HepG2 (cell line): ENCODE measurements around the gene CDK14. TPM values are rescaled to one million over a fixed set of nuclear protein-coding genes. Genes with fewer than 3 reads are reported as not detected.
"Not testable (repeated sequence)": the region's sequence is repeated elsewhere in the genome, so short reads cannot be mapped to it uniquely, and the experiment has no call there.

Source experiments
- ATAC-seq: fragments of 200-7000 bp; cut with Tn5 transposase; 3 replicates; pipeline ENCODE4 v1.9.1; 2020; ENCODE audit warnings: mild to moderate bottlenecking, moderate library complexity
- BruUV-seq: library from RNA; stranded (reverse); fragments of 400-500 nt; replicated peaks from 2 replicates; lab custom pipeline; 2021; lab: Mats Ljungman, UMichigan
- CTCF ChIA-PET: fragments of 300-600 bp; formaldehyde crosslinking; extraction: SDS; loops from one replicate; lab custom pipeline; 2021; ENCODE audit warnings: low total read pairs, inconsistent platforms, low intra/inter-chr PET ratio; lab: Yijun Ruan, JAX
- POLR2A ChIA-PET: fragments of 350-600 bp; sonication (Branson Sonifier 250); formaldehyde crosslinking; loops from one replicate; lab custom pipeline; 2020; ENCODE audit warnings: antibody characterized with exemption, inconsistent platforms; lab: Yijun Ruan, JAX
- DNase-seq: peaks from one replicate; pipeline ENCODE4 v3.0.0-alpha.2; 2015; ENCODE audit warnings: low spot score
- FAIRE-seq: peaks from 3 replicates; lab custom pipeline; 2011; peaks lifted over from hg19 to GRCh38; lab: Jason Lieb, UNC
- H2AFZ ChIP-seq: one replicate; pipeline ENCODE4 v1.6.1; 2011; ENCODE audit warnings: low read length, inconsistent platforms
- H3K27ac ChIP-seq: fragments of 300-600 bp; 3 replicates; pipeline ENCODE4 v1.8.0; 2011; ENCODE audit warnings: mixed run types, mild to moderate bottlenecking, mixed read lengths, low read length, inconsistent platforms; ENCODE audit not compliant: insufficient read depth; ENCODE audit errors: extremely low read length
- H3K27me3 ChIP-seq, 2 experiments: fragments of 200-600 bp in 1 of 2; 2 replicates in 1 of 2; 3 replicates in 1 of 2; pipeline versions ENCODE4 v1.6.0 to v1.8.0; 2011; ENCODE audit warnings: low read length in 2 of 2, mild to moderate bottlenecking in 2 of 2, moderate library complexity in 2 of 2, inconsistent platforms in 1 of 2; ENCODE audit not compliant: insufficient read depth in 2 of 2, control insufficient read depth in 1 of 2
- H3K36me3 ChIP-seq, 2 experiments: fragments of 200-600 bp in 1 of 2; replicated peaks in 1 of 2; 2 replicates in 1 of 2; 3 replicates in 1 of 2; pipeline versions ENCODE4 v1.5.1 to v1.8.0; 2011; ENCODE audit warnings: low read length in 2 of 2, inconsistent platforms in 1 of 2; ENCODE audit not compliant: insufficient read depth in 2 of 2, control insufficient read depth in 1 of 2
- H3K4me1 ChIP-seq: 2 replicates; pipeline ENCODE4 v1.5.1; 2012; ENCODE audit warnings: low read length, inconsistent platforms; ENCODE audit not compliant: insufficient read depth
- H3K4me2 ChIP-seq: 2 replicates; pipeline ENCODE4 v1.6.0; 2011; ENCODE audit warnings: low read depth, low read length, inconsistent platforms
- H3K4me3 ChIP-seq, 3 experiments: fragments of 200-600 bp in 1 of 3; sonication (generic), shearing (Covaris generic) in 1 of 3; replicated peaks in 1 of 3; 2 replicates each; pipeline ENCODE4 v1.5.1; 2011 to 2016; ENCODE audit warnings: low read length in 3 of 3, inconsistent platforms in 2 of 3, low read depth in 2 of 3, mild to moderate bottlenecking in 2 of 3, control low read depth in 1 of 3, mixed read lengths in 1 of 3; ENCODE audit not compliant: insufficient read depth in 1 of 3
- H3K79me2 ChIP-seq: one replicate; pipeline ENCODE4 v1.6.1; 2011; ENCODE audit warnings: low read length, inconsistent platforms; ENCODE audit not compliant: insufficient read depth
- H3K9ac ChIP-seq: 2 replicates; pipeline ENCODE4 v1.6.0; 2011; ENCODE audit warnings: mild to moderate bottlenecking, low read depth, low read length, inconsistent platforms; ENCODE audit not compliant: insufficient read depth
- H3K9me3 ChIP-seq: 2 replicates; pipeline ENCODE4 v1.5.1; 2012; ENCODE audit warnings: mild to moderate bottlenecking, low read length
- H4K20me1 ChIP-seq: 2 replicates; pipeline ENCODE4 v1.6.0; 2011; ENCODE audit warnings: inconsistent platforms, mild to moderate bottlenecking, low read length, moderate library complexity; ENCODE audit not compliant: insufficient read depth
- ERF ChIP-seq: IDR thresholded peaks from 2 replicates; pipeline ENCODE4 v1.6.1; 2018; ENCODE audit warnings: missing biosample characterization, missing genetic modification reagents
- KMT2A ChIP-seq: sonication (generic); formaldehyde crosslinking; IDR thresholded peaks from 2 replicates; pipeline ENCODE4 v1.4.0; 2020; ENCODE audit warnings: missing genetic modification reagents
- WGBS: methylation state at CpG from one replicate; pipeline ENCODE4 v1.1.6; 2017; ENCODE audit warnings: low lambda C conversion rate; 5-methylcytosine and 5-hydroxymethylcytosine counted together
- in situ Hi-C: cut with HindIII; loops from 2 replicates; pipeline ENCODE4 v1.10.0; 2017; ENCODE audit warnings: low pct_unique_long_range_greater_than_20kb; ENCODE audit not compliant: extremely low pct_ligation_motif_present
- intact Hi-C: fragments of 100-400 bp; cut with micrococcal nuclease; formaldehyde crosslinking; loops from one replicate; pipeline ENCODE4 v1.10.0; 2022; ENCODE audit not compliant: unreplicated experiment
- polyA plus RNA-seq, 8 experiments: library from polyadenylated mRNA; depleted of rRNA in 3 of 8; stranded (reverse) in 7 of 8; unstranded in 1 of 8; fragments of >200 nt; fragmentation: Illumina TruSeq in 4 of 8; extraction: Trizol in 4 of 8; gene quantifications; 2 replicates each; pipeline versions ENCODE4 v1.2.1 to v1.2.3, GENCODE V29; 2011 to 2016; ENCODE audit warnings: low read depth in 4 of 8, missing spikeins in 1 of 8, mixed read lengths in 1 of 8; ENCODE audit not compliant: insufficient read depth in 1 of 8
- total RNA-seq, 5 experiments: library from RNA; depleted of rRNA; stranded (reverse); fragments of >200 nt; fragmentation: Illumina TruSeq; extraction: Trizol; gene quantifications; 2 replicates each; pipeline ENCODE4 v1.2.3, GENCODE V29; 2016; ENCODE audit warnings: low read depth in 1 of 5
- TF ChIP-seq, protein P1 (sequence below): sonication (generic); formaldehyde crosslinking; IDR thresholded peaks from one replicate; pipeline ENCODE4 v1.5.1; 2020; ENCODE audit warnings: mild to moderate bottlenecking, missing genetic modification reagents; ENCODE audit errors: not compliant biosample characterization

The CDK14 gene
- total and polyA plus RNA-seq, 2 of the 13 experiments (the other 11 are each of a cell fraction or from before 2014, with no cell fraction given) = 0.26 to 0.71 TPM

DNA sequence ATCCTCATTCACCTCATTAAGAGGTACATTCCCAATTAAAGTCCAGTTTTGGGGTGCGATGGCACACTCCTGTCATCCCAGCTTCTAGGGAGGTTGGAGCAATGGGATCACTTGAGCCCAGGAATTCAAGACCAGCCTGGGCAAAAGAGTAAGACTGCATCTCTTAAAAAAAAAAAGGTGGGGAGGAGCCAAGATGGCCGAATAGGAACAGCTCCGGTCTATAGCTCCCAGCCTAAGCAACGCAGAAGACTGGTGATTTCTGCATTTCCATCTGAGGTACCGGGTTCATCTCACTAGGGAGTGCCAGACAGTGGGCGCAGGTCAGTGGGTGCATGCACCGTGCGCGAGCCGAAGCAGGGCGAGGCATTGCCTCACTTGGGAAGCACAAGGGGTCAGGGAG, 577.1 kb downstream of the CDK14 start:
- H3K9ac ChIP-seq, H3K9me3 ChIP-seq, DNase-seq, POLR2A ChIA-PET, H2AFZ ChIP-seq, FAIRE-seq, intact Hi-C loops, CTCF ChIA-PET, H3K79me2 ChIP-seq, H3K4me2 ChIP-seq, ATAC-seq, H3K36me3 ChIP-seq, BruUV-seq, H3K4me1 ChIP-seq, in situ Hi-C loops, H3K4me3 ChIP-seq, H3K27ac ChIP-seq, H4K20me1 ChIP-seq, H3K27me3 ChIP-seq: not testable (repeated sequence)
- WGBS = 60% methylated on average over 5 of the region's 11 CpGs

DNA sequence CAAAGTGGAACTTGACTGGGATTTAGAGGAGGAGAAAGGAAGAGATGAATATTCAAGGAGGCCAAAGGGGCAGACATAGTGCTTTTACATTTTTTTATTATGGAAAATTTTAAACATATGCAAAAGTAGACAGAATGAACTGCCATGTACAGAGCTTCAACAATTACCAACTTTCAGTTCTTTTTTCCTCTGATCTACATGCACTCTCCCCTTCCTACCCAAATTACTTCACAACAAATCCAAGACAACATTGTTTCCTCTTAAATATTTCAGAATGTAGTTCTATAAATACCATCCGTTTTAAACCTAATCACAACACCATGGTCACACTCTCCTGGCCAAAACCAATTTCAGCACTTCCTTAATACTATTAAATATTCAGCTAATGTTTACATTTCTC, 584.6 kb downstream of the CDK14 start:
- in situ Hi-C loops = no loop called here
- Histone ChIP-seq H3K4me3 (no peak overlapping the region), H3K4me1 (no peaks in the 10 kb centered on the region), H3K79me2 (no peaks in the 10 kb centered on the region), H3K27ac (no peak overlapping the region), H3K36me3 (no peaks in the 10 kb centered on the region), H3K4me2 (no peak overlapping the region), H3K9ac (no peak overlapping the region), H4K20me1 (no peaks in the 10 kb centered on the region), H3K9me3 (no peaks in the 10 kb centered on the region), H3K27me3 (no peaks in the 10 kb centered on the region), H2AFZ (no peak overlapping the region)
- FAIRE-seq = no peak
- no peak for DNase-seq
- intact Hi-C loops = no loop called here
- no peak for TF ChIP-seq ERF (CRISPR knock-in tag)
- TF ChIP-seq, protein P1, sequence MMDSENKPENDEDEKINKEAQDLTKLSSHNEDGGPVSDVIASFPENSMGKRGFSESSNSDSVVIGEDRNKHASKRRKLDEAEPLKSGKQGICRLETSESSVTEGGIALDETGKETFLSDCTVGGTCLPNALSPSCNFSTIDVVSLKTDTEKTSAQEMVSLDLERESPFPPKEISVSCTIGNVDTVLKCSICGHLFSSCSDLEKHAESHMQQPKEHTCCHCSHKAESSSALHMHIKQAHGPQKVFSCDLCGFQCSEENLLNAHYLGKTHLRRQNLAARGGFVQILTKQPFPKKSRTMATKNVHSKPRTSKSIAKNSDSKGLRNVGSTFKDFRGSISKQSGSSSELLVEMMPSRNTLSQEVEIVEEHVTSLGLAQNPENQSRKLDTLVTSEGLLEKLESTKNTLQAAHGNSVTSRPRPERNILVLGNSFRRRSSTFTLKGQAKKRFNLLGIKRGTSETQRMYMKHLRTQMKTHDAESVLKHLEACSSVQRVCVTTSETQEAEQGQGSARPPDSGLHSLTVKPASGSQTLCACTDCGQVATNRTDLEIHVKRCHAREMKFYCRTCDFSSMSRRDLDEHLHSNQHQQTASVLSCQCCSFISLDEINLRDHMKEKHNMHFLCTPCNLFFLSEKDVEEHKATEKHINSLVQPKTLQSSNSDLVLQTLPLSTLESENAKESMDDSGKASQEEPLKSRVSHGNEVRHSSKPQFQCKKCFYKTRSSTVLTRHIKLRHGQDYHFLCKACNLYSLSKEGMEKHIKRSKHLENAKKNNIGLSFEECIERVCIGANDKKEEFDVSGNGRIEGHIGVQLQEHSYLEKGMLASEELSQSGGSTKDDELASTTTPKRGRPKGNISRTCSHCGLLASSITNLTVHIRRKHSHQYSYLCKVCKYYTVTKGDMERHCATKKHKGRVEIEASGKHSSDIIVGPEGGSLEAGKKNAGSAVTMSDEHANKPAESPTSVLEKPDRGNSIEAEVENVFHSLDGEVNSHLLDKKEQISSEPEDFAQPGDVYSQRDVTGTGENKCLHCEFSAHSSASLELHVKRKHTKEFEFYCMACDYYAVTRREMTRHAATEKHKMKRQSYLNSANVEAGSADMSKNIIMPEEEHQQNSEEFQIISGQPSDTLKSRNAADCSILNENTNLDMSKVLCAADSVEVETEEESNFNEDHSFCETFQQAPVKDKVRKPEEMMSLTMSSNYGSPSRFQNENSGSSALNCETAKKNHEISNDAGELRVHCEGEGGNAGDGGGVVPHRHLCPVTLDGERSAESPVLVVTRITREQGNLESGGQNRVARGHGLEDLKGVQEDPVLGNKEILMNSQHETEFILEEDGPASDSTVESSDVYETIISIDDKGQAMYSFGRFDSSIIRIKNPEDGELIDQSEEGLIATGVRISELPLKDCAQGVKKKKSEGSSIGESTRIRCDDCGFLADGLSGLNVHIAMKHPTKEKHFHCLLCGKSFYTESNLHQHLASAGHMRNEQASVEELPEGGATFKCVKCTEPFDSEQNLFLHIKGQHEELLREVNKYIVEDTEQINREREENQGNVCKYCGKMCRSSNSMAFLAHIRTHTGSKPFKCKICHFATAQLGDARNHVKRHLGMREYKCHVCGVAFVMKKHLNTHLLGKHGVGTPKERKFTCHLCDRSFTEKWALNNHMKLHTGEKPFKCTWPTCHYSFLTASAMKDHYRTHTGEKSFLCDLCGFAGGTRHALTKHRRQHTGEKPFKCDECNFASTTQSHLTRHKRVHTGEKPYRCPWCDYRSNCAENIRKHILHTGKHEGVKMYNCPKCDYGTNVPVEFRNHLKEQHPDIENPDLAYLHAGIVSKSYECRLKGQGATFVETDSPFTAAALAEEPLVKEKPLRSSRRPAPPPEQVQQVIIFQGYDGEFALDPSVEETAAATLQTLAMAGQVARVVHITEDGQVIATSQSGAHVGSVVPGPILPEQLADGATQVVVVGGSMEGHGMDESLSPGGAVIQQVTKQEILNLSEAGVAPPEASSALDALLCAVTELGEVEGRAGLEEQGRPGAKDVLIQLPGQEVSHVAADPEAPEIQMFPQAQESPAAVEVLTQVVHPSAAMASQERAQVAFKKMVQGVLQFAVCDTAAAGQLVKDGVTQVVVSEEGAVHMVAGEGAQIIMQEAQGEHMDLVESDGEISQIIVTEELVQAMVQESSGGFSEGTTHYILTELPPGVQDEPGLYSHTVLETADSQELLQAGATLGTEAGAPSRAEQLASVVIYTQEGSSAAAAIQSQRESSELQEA (CRISPR knock-in tag) = no peak
- no peak for TF ChIP-seq KMT2A (CRISPR knock-in tag)
- 0% methylated on average over 1 of the region's 1 CpG for WGBS
- CTCF ChIA-PET = no interaction called here
- BruUV-seq = no TSS peak
- no peak for ATAC-seq
- POLR2A ChIA-PET = no interaction called here
